Vagina (tissue), 2 donors: ENCODE data around the gene SIK3. TPM values are rescaled to one million over a fixed set of nuclear protein-coding genes. Genes with fewer than 3 reads are reported as not detected.

Experiments used
- DNase-seq, 2 donors: peaks; one replicate each; pipeline ENCODE4 v3.0.0-alpha.2; 2017; ENCODE audit errors: extremely low spot score in 2 of 2
- H3K27ac ChIP-seq: fragments of 200-600 bp; sonication (generic); one replicate; pipeline ENCODE4 v1.5.1; 2019
- H3K27me3 ChIP-seq: fragments of 200-600 bp; sonication (generic); one replicate; pipeline ENCODE4 v1.5.1; 2019
- H3K36me3 ChIP-seq, 2 donors: fragments of 200-600 bp; sonication (generic); one replicate each; pipeline ENCODE4 v1.5.1; 2017 to 2019
- H3K4me1 ChIP-seq: fragments of 200-600 bp; sonication (generic); one replicate; pipeline ENCODE4 v1.5.1; 2019
- H3K4me3 ChIP-seq, 2 donors: fragments of 200-600 bp; sonication (generic); 1 replicate in 1 of 2; 2 replicates in 1 of 2; pipeline ENCODE4 v1.5.1; 2016 to 2019
- H3K9me3 ChIP-seq: fragments of 200-600 bp; sonication (generic); one replicate; pipeline ENCODE4 v1.5.1; 2019
- CTCF ChIP-seq, 3 experiments: fragments of 450-650 bp in 2 of 3; fragments of 200-600 bp in 1 of 3; sonication (generic) in 1 of 3; IDR thresholded peaks; one replicate each; pipeline ENCODE4 v1.5.1; 2017 to 2019; ENCODE audit warnings: antibody characterized with exemption in 3 of 3, mild to moderate bottlenecking in 2 of 3, moderate library complexity in 2 of 3
- POLR2A ChIP-seq, 2 donors: fragments of 450-650 bp; IDR thresholded peaks; one replicate each; pipeline ENCODE4 v1.6.1; 2017; ENCODE audit warnings: antibody characterized with exemption in 2 of 2, mild to moderate bottlenecking in 2 of 2, moderate library complexity in 2 of 2
- POLR2AphosphoS5 ChIP-seq, 2 donors: sonication (generic); formaldehyde crosslinking; IDR thresholded peaks; one replicate each; pipeline ENCODE4 v1.9.0; 2017; ENCODE audit warnings: antibody characterized with exemption in 2 of 2, mild to moderate bottlenecking in 2 of 2, low read depth in 1 of 2; ENCODE audit not compliant: insufficient read depth in 1 of 2
- intact Hi-C: fragments of 100-400 bp; cut with DNase I; formaldehyde crosslinking; loops from one replicate; pipeline ENCODE4 v1.15.1; 2023
- total RNA-seq: library from RNA; depleted of rRNA; stranded (reverse); fragments of >200 nt; gene quantifications from one replicate; pipeline ENCODE4 v1.2.3, GENCODE V29; 2016

The SIK3 gene
- total RNA-seq, 1 donor from 2014 or later = 39.0 TPM

- no peak for DNase-seq
- Histone ChIP-seq H3K36me3 (no peaks in the 10 kb centered on the region), H3K9me3 (no peaks in the 10 kb centered on the region), H3K27ac (no peak overlapping the region), H3K27me3 (no peaks in the 10 kb centered on the region), H3K4me1 (no peaks in the 10 kb centered on the region), H3K4me3 (no peak overlapping the region)
- TF ChIP-seq POLR2A (IDR thresholded peaks at IDR 0.05) = no peak
- TF ChIP-seq CTCF (IDR thresholded peaks at IDR 0.05) = no peak
- no peak for TF ChIP-seq POLR2AphosphoS5 (IDR thresholded peaks at IDR 0.05; ENCODE audit: insufficient read depth in 1 of 2, low read depth in 1 of 2)
- intact Hi-C loops = no loop called here
Measured at GRCh38 chr11:117128289-117128688, 30.1 kb upstream of the SIK3 start.

- no peaks in the 10 kb centered on the region for H3K36me3 ChIP-seq
- TF ChIP-seq CTCF (IDR thresholded peaks at IDR 0.05) (no peak), POLR2A (IDR thresholded peaks at IDR 0.05) (no peak), POLR2AphosphoS5 (IDR thresholded peaks at IDR 0.05; ENCODE audit: insufficient read depth in 1 of 2, low read depth in 1 of 2) (no peak)
- H3K27ac ChIP-seq = no peak overlapping the region
- H3K9me3 ChIP-seq = no peaks in the 10 kb centered on the region
- no peaks in the 10 kb centered on the region for H3K4me1 ChIP-seq
- no peak for DNase-seq
- H3K27me3 ChIP-seq = no peaks in the 10 kb centered on the region
- intact Hi-C loops = no loop called here
- no peak overlapping the region for H3K4me3 ChIP-seq
Measured at GRCh38 chr11:117127171-117127901, 29.1 kb upstream of the SIK3 start.

GRCh38 chr11:117126223-117126965, 28.2 kb upstream of the SIK3 start:
- no peak for TF ChIP-seq POLR2AphosphoS5 (IDR thresholded peaks at IDR 0.05; ENCODE audit: insufficient read depth in 1 of 2, low read depth in 1 of 2)
- TF ChIP-seq POLR2A (IDR thresholded peaks at IDR 0.05) = no peak
- TF ChIP-seq CTCF (IDR thresholded peaks at IDR 0.05) = no peak
- no peaks in the 10 kb centered on the region for H3K36me3 ChIP-seq
- no peaks in the 10 kb centered on the region for H3K4me1 ChIP-seq
- H3K4me3 ChIP-seq = no peak overlapping the region
- intact Hi-C loops = no loop called here
- H3K9me3 ChIP-seq = no peaks in the 10 kb centered on the region
- no peak for DNase-seq
- H3K27me3 ChIP-seq = no peaks in the 10 kb centered on the region
- no peak overlapping the region for H3K27ac ChIP-seq

- H3K36me3 ChIP-seq = no peaks in the 10 kb centered on the region
- no peaks in the 10 kb centered on the region for H3K9me3 ChIP-seq
- DNase-seq = no peak
- no peak for TF ChIP-seq CTCF (IDR thresholded peaks at IDR 0.05)
- no peak for TF ChIP-seq POLR2A (IDR thresholded peaks at IDR 0.05)
- TF ChIP-seq POLR2AphosphoS5 (IDR thresholded peaks at IDR 0.05; ENCODE audit: insufficient read depth in 1 of 2, low read depth in 1 of 2) = no peak
- no peaks in the 10 kb centered on the region for H3K27me3 ChIP-seq
- no peak overlapping the region for H3K27ac ChIP-seq
- H3K4me1 ChIP-seq = no peaks in the 10 kb centered on the region
- intact Hi-C loops = no loop called here
- H3K4me3 ChIP-seq = no peak overlapping the region
Measured at GRCh38 chr11:117122556-117122955, 24.3 kb upstream of the SIK3 start.

- TF ChIP-seq POLR2AphosphoS5 (IDR thresholded peaks at IDR 0.05; ENCODE audit: insufficient read depth in 1 of 2, low read depth in 1 of 2) = no peak
- TF ChIP-seq CTCF (IDR thresholded peaks at IDR 0.05) = no peak
- TF ChIP-seq POLR2A (IDR thresholded peaks at IDR 0.05) = no peak
- Histone ChIP-seq H3K27ac (no peak overlapping the region), H3K9me3 (no peaks in the 10 kb centered on the region)
Measured at GRCh38 chr11:117121176-117121575, 22.9 kb upstream of the SIK3 start.

More at GRCh38 chr11:117121176-117121575, 22.9 kb upstream of the SIK3 start:
- intact Hi-C loops = no loop called here
- Histone ChIP-seq H3K36me3 (no peaks in the 10 kb centered on the region), H3K27me3 (no peaks in the 10 kb centered on the region), H3K4me1 (no peaks in the 10 kb centered on the region), H3K4me3 (no peak overlapping the region)
- DNase-seq = no peak
